Effector memory CD4-positive, alpha-beta T cell (primary cell): ENCODE data around the gene IFITM2.
"Not testable (repeated sequence)": the region's sequence is repeated elsewhere in the genome, so short reads cannot be mapped to it uniquely, and the experiment has no call there.

Experiments
- DNase-seq, 3 donors: peaks; one replicate each; pipeline ENCODE4 v3.0.0-alpha.2; 2020
- H3K27ac ChIP-seq: 2 replicates; pipeline ENCODE4 v1.7.0; 2013; ENCODE audit warnings: mild to moderate bottlenecking, low read length, moderate library complexity; ENCODE audit not compliant: insufficient read depth, poor library complexity, severe bottlenecking
- H3K27me3 ChIP-seq: replicated peaks from 2 replicates; pipeline ENCODE4 v1.7.0; 2013; ENCODE audit warnings: mild to moderate bottlenecking, low read length; ENCODE audit not compliant: insufficient read depth, control insufficient read depth, poor library complexity, severe bottlenecking
- H3K36me3 ChIP-seq: 2 replicates; pipeline ENCODE4 v1.7.0; 2013; ENCODE audit warnings: mild to moderate bottlenecking, low read length, moderate library complexity; ENCODE audit not compliant: control insufficient read depth, insufficient read depth
- H3K4me1 ChIP-seq: 2 replicates; pipeline ENCODE4 v1.7.0; 2013; ENCODE audit warnings: low read length, mild to moderate bottlenecking; ENCODE audit not compliant: control insufficient read depth, insufficient read depth, poor library complexity, severe bottlenecking
- H3K4me3 ChIP-seq: 2 replicates; pipeline ENCODE4 v1.7.0; 2013; ENCODE audit warnings: low read length, low read depth, mild to moderate bottlenecking; ENCODE audit not compliant: insufficient read depth, poor library complexity, severe bottlenecking
- H3K9me3 ChIP-seq: 2 replicates; pipeline ENCODE4 v1.7.0; 2013; ENCODE audit warnings: mild to moderate bottlenecking, low read length, moderate library complexity; ENCODE audit not compliant: control insufficient read depth

IFITM2 gene

DNA sequence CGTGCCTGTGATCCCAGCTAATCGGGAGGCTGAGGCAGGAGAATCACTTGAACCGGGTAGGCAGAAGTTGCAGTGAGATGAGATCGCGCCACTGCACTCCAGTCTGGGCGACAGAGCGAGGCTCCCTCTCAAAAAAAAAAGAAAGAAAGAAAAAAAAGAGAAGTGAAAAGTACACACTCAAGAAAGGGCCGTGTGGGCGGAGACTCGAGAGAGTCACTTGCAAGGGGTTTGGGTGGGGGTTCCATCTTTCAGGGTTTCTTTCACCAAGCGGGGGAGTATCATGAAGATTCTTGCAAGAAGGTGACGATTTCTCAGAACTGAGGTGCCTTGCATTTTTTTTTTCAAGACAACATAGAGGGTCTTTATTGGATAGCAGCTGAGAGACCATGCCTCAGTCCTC lies 4.3 kb upstream of the IFITM2 start:
- no peak for DNase-seq
- H3K27ac ChIP-seq: no peak overlapping the region
- H3K27me3 ChIP-seq: no peaks in the 10 kb centered on the region
- no peak overlapping the region for H3K4me3 ChIP-seq
- H3K9me3 ChIP-seq: no peaks in the 10 kb centered on the region
- no peaks in the 10 kb centered on the region for H3K36me3 ChIP-seq
- peaks cover 20% of the 10 kb centered on the region for H3K4me1 ChIP-seq

DNA sequence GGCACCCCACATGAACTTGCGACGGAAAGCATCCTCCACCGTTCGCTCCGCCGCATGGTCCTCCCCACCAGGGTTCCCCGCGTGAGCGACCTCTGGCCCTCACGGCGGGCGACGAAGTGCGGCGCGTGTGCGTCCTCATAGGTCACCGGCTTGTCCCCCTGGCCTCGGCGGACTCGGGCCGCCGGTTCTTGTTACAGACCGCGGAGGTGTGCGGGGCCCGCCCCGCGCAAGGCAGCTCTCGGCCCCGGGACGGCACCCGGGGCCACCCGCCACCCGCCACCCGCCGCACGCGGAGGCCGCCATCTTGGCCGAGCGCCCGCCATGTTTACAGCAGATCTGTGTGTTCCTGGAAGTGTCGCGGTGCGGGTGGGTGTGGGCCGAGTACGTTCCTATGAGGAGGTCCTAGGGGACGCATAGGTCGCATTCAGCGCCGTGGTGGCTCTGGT lies 3.5 kb upstream of the IFITM2 start:
- H3K9me3 ChIP-seq: no peaks in the 10 kb centered on the region
- H3K36me3 ChIP-seq: no peaks in the 10 kb centered on the region
- no peak for DNase-seq
- no peaks in the 10 kb centered on the region for H3K27me3 ChIP-seq
- no peak overlapping the region for H3K27ac ChIP-seq
- peaks cover 20% of the 10 kb centered on the region for H3K4me1 ChIP-seq
- H3K4me3 ChIP-seq: no peak overlapping the region

DNA sequence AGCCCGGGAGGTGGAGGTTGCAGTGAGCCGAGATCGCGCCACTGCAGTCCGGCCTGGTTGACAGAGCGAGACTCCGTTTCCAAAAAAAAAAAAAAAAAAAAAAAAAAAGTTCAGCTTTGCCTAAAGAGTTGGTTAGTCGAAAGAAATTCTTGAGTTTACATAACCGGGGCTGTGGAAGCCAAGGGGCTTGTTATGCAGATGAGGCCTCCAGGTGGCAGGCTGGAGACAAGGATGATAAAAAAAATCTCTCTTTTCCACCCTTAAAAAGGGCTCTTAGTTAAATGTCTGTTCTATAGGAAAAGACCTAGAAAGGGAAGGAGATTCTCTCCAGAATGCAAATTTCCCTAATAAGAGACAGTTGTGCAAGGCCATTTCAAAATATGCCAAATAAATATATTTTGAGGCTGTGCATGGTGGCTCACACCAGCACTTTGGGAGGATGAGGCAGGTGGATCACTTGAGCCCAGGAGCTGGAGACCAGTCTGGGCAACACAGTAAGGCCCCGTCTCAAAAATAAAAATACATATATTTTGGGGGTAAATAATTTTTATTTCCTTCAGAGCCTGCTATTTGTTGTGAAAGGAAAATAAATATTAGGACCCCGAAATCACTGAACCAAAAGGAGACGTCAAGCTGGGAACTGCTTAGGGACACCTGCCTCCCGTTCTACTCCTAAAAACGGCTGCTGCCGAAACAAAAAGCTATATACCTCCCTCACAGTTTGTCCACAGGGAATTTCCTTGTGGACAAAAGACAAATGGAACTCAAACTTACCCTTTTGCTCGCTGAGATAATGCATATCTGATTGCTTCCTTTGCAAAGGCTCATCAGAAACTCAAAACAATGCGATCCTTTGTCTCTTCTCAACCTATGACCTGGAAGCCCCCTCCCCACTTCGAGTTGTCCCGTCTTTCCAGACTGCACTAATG lies 2.4 kb upstream of the IFITM2 start:
- Histone ChIP-seq H3K4me3 (no peak overlapping the region), H3K36me3 (no peaks in the 10 kb centered on the region), H3K27ac (no peak overlapping the region), H3K27me3 (no peaks in the 10 kb centered on the region), H3K9me3 (no peaks in the 10 kb centered on the region), H3K4me1 (peaks cover 23% of the 10 kb centered on the region)
- DNase-seq: peak in 1 of 3 donors; percentile 63

DNA sequence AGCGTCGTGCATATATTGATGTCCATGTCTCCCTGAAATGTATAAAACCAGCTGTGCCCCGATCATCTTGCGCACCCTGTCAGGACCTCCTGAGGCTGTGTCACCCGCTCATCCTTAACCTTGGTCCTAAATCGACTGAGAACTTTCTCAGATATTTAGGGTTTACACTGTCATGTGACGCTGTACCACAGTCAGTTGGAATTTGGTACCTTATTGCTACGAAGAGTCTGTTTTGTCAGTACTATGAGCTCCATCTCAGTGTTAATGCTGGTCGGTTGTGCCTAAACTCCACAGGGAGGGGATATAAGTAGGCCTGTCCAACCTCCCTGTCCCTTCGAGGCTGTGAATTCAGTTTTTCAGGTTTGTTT lies 1.8 kb upstream of the IFITM2 start:
- Histone ChIP-seq H3K27ac (no peak overlapping the region), H3K27me3 (no peaks in the 10 kb centered on the region), H3K9me3 (no peaks in the 10 kb centered on the region), H3K4me3 (no peak overlapping the region), H3K36me3 (no peaks in the 10 kb centered on the region), H3K4me1 (peaks cover 23% of the 10 kb centered on the region)
- DNase-seq: no peak

DNA sequence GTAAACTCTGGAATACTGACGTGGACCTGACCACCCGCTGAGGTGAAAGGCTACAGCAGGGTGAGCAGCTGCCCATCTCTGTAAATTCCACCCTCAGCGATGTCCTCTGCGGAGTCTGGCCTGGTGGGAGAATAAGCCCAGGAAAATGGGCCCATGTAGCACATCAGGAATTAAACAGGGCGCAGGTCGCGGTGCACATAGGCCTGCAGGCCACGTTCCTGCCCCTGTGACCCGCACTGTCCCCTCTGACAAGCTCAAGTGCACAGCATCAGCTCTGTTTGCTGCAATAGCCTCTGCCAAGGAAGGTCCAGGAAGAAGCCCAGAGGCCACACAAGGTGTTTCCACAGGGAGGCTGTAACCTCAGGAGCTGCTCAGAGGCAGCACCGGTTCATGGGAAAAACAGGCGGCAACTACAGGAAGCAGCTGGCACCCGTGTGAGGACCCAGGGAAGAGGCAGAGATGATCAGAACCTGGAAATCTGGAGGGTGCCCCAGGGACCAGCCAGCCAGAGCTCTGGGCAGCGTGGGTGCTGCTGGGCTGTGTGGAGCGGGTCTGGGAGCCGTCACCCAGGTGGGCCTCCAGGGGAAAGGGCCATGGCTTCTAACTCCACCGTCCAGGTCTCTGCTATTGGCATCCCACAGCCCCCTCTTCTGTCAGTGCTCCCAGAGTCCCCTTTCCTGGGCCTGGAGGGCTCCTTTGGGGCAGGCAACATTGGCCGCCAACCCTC lies 808 bp upstream of the IFITM2 start:
- Histone ChIP-seq H3K27me3 (no peaks in the 10 kb centered on the region), H3K4me1 (peaks cover 24% of the 10 kb centered on the region), H3K27ac (peak overlapping the region; percentile 78), H3K4me3 (no peak overlapping the region), H3K36me3 (no peaks in the 10 kb centered on the region), H3K9me3 (no peaks in the 10 kb centered on the region)
- no peak for DNase-seq

DNA sequence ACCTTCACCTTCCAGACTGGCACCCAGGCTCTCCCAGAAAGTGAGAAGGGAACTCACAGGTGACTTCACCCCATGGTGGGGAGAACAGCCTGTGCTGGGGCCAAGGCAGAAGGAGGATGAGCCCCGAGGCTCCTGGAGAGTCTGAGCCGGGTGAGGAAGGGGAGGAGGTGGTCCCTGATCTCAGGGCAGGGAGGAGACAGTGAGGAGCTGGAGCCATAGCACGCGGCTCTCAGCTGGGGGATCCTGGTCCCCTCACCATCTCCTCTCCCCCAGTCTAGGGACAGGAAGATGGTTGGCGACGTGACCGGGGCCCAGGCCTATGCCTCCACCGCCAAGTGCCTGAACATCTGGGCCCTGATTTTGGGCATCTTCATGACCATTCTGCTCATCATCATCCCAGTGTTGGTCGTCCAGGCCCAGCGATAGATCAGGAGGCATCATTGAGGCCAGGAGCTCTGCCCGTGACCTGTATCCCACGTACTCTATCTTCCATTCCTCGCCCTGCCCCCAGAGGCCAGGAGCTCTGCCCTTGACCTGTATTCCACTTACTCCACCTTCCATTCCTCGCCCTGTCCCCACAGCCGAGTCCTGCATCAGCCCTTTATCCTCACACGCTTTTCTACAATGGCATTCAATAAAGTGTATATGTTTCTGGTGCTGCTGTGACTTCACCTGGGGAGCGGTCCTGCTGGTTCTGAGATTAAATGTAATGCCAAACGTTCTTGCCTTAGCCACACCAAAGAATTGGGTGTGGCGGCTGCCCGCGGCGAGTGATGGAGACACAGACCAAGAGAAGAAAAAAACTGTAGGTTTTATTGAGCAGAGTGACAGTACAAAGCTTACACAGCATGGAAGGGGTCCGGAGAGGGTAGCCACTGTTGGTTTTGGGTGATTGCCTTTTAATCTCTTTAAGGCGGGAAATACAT lies 1.4 kb downstream of the IFITM2 start:
- H3K36me3 ChIP-seq, H3K27me3 ChIP-seq, DNase-seq, H3K9me3 ChIP-seq: not testable (repeated sequence)
- H3K27ac ChIP-seq: peak overlapping the region; percentile 78
- H3K4me3 ChIP-seq: peak overlapping the region; percentile 44
- H3K4me1 ChIP-seq: peaks cover 43% of the 10 kb centered on the region

DNA sequence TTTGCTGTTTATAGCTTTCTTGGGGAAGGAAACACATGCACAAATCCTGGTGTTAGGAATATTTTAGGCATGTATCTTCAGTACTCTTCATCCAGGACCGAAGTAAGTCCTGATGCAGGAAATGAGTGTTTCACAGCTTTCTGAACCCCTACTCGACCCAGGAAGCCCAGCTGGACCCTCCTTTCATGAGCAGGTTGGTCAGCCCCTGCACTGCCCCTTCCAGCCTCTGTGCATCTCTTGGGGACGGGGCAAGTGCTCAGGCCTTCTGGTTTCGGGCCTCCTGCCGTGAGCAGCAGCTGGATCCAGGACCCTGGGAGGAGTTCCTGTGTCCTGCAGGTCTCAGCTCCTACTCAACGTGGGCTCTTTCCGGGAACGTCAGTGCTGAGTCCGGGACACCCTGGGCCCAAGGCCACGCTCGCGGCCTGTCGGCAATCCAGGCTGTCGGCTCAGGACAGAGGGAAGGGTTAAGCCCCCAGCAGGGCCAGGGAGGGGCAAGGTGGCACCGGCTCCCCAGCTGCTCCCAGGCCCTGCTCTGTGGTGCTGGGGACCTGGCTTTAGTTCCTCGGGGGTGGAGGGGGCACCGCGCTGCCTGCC lies 2.5 kb downstream of the IFITM2 start:
- not testable (repeated sequence) for DNase-seq, H3K27me3 ChIP-seq, H3K9me3 ChIP-seq, H3K36me3 ChIP-seq
- H3K4me1 ChIP-seq: peaks cover 39% of the 10 kb centered on the region
- H3K4me3 ChIP-seq: peak overlapping the region; percentile 44
- peak overlapping the region; percentile 78 for H3K27ac ChIP-seq

DNA sequence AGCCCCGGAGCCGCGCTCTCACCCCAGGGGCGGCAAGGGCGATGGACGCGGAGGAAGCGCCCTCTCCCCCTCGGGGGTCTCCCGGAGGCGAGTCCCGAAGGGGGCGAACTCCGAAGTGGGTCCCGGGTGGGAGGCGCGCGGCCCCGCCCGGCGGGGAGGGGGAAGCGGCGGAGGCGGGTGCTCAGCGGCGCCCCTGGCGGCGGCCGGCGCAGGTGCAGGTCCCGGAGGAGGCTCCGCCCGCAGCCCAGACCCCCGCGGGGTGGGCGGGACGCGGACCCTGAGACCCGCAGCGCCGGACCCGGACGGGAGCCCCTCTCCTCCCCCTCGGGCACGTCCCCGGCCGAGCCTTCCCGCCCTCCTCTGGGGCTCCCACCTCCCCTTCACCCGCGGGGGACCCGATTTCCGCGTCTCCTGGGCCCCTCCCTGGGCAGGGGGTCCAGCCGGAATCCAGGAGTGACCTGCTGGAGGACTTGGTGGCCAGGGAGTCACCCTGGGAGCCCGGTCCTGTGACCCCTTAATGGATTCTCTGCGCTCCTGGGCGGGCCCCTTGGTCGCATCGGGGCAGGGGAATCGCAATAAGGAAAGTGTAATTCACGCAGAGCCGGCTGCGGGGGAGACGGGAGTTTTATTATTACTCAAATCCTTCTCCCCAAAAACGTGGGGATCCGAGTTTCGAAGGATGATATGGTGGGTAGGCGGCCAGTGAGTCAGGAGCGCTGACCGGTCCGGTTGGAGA lies 3.6 kb downstream of the IFITM2 start:
- Histone ChIP-seq H3K4me3 (peak overlapping the region; percentile 87), H3K4me1 (peaks cover 39% of the 10 kb centered on the region), H3K27ac (peak overlapping the region; percentile 77)
- H3K27me3 ChIP-seq, H3K9me3 ChIP-seq, DNase-seq, H3K36me3 ChIP-seq: not testable (repeated sequence)
